DOHH2 (cell line): Measurements from ENCODE around the gene FTO.

Experiments
- EZH2phosphoT487 ChIP-seq: fragments of 200-600 bp; sonication (generic); IDR thresholded peaks from 2 replicates; pipeline ENCODE4 v1.6.1; 2017; ENCODE audit warnings: borderline replicate concordance, mild to moderate bottlenecking, antibody characterized with exemption, low read length, moderate library complexity, mixed read lengths
- TF ChIP-seq, protein P1 (sequence below): fragments of 200-600 bp; sonication (generic); IDR thresholded peaks from one replicate; pipeline ENCODE4 v1.5.1; 2014; ENCODE audit warnings: antibody characterized with exemption, mild to moderate bottlenecking, low read depth, low read length; ENCODE audit not compliant: poor library complexity, severe bottlenecking

DNA sequence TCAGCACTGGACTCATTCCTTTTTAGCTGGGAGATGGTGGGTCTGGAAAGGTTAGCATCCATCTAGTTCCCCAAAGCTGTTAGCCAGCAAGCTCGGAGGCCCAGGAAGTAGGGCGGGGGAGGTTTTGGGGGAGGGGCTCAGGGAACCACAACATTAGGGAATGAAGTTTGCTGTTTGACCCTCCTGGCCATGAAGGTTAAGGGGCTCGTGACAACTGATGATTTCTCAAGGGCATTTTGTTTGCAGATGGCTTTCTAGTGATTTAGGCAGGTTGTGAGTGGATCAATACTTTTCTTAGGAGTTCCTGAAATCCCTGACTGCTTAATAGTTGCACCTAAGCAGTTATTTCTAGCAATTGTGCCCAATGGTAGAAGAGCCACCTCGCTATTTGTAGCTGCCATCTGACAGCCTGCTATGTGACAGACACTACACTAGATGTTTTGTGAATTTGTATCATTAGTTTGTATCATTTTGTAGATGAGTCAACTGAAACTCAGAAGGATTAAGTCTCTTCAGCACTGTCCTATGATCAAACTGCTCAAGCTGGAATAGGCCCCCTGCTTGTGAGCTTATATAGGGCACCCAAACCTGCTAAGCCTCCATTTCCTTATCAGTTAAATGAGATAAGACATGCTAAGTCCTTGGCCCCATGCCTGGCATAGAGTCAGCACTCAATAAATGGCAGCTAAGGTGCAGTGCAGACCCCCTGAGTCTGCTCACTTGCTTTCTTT lies 436.3 kb downstream of the FTO start:
- TF ChIP-seq, protein P1, sequence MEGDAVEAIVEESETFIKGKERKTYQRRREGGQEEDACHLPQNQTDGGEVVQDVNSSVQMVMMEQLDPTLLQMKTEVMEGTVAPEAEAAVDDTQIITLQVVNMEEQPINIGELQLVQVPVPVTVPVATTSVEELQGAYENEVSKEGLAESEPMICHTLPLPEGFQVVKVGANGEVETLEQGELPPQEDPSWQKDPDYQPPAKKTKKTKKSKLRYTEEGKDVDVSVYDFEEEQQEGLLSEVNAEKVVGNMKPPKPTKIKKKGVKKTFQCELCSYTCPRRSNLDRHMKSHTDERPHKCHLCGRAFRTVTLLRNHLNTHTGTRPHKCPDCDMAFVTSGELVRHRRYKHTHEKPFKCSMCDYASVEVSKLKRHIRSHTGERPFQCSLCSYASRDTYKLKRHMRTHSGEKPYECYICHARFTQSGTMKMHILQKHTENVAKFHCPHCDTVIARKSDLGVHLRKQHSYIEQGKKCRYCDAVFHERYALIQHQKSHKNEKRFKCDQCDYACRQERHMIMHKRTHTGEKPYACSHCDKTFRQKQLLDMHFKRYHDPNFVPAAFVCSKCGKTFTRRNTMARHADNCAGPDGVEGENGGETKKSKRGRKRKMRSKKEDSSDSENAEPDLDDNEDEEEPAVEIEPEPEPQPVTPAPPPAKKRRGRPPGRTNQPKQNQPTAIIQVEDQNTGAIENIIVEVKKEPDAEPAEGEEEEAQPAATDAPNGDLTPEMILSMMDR, result no peak
- TF ChIP-seq EZH2phosphoT487, result no peak
